GM19455 (cell line): ENCODE results near the gene OR2M3.
"Not testable (repeated sequence)": the region's sequence is repeated elsewhere in the genome, so short reads cannot be mapped to it uniquely, and the experiment has no call there.

Source experiments
- ATAC-seq: cut with Tn5 transposase; IDR thresholded peaks from one replicate; pipeline ENCODE4 v1.9.1; 2021; ENCODE audit not compliant: unreplicated experiment

The OR2M3 gene, protein sequence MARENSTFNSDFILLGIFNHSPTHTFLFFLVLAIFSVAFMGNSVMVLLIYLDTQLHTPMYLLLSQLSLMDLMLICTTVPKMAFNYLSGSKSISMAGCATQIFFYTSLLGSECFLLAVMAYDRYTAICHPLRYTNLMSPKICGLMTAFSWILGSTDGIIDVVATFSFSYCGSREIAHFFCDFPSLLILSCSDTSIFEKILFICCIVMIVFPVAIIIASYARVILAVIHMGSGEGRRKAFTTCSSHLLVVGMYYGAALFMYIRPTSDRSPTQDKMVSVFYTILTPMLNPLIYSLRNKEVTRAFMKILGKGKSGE

DNA sequence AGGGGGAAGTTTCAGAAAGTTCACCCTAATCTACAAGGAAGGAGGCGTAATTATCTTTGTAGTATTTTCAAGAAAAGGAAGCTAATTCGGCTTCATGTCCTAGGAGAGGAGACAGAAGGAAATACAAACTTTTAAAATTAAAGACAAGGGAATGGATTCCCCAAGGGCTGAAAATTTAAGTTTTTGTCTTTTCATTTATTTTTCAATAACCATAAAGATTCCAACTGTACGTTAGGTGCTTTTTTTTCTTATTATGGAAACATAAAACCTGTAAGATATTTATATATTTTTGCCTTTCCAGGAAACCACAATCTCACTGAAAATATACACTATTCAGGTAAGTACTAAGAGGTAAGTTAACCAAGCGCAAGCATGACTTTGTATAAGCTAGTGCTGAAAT lies at the start of gene OR2M3:
Gene OR2M3 (plus strand): TSS at position 301 of the 400 bp plus-strand sequence. CDS start 5,803 bp downstream, outside the sequence.
- ATAC-seq: no peak

DNA sequence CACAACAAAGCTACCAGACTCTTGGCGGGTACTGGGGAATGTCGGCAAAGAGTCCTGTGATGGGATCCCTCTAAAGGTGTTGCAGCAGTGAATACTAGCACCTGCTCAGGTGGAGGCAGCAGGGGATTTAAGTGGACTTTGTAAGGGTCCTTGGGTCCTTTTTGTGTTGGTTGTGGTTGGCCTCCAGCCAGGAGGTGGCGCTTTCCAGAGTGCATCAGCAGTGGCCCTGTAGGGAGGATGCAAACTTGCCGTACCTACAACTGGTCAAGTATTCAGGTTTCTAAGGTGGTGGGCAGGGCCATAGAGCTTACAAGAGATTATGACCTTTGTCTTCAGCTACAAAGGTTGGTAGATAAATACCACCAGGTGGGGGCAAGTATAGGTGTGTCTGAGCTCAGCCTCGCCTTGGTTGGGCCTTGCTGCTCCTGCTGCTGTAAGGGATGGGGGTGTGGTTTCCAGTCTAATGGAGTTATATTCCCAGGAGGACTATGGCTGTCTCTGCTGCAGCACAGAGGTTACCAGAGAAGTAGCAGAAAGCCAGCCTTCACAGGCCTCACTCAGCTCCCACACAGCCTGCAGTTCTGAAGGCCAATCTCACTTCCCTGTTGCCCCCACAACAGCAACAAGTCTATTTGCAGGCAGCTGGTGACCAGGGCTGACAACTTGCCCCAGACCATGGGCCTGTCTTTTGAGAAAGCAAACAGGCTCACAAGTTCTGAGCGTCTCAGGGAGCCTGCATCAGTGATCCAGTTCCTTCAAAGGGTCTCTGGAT lies 44.8 kb upstream of the OR2M3 start:
- ATAC-seq: no peak

DNA sequence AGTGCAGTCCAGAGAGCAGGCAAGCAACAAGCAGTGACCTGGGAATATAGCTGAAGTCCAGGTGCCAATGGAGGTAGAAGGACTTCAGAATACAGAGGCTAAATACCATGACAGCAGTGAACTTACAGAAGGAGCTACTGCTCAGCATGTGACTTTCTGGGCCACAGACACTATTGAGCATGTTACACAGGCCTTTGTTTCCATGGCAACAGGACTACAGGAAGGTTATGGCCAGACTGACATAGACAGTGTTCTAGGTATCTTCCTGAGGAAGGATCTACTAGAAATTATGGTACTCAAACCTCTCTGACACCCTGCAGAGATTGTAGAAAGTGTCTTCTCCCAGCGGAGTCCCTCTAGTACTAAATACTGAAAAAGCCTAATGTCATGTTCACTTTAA lies 41.1 kb upstream of the OR2M3 start:
- no peak for ATAC-seq

DNA sequence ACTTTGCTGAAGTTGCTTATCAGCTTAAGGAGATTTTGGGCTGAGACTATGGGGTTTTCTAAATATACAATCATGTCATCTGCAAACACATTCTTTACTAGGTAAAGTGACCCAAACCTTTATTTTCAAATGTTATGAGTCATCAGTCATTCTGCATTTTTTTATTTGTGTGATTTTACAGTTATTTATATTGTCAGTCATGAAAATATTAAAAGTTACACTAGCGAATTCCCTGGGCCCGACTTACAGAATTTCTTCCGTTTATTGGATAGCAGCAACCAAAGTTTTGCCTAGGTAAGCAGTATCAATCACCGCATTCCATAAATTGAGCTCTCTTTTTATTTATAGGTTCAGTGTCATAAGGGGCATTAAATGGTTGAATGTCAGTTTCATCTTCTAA lies 38.3 kb upstream of the OR2M3 start:
- no peak for ATAC-seq

DNA sequence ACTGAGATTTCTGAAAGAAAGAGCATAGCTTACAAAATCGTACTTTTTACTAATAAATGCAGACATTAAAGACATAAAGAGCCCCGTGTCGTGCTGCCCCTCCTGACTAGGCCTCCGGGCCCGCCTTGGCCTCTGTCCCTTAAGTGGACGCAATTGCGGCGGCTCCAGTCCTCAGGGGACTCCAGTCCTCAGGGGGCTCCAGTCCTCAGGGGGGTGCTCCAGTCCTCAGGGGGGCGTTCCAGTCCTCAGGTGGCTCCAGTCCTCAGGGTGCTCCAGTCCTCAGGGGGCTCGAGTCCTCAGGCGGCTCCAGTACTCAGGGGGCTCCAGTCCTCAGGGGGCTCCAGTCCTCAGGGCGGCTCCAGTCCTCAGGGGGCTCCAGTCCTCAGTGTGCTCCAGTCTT lies 33.0 kb upstream of the OR2M3 start:
- no peak for ATAC-seq

DNA sequence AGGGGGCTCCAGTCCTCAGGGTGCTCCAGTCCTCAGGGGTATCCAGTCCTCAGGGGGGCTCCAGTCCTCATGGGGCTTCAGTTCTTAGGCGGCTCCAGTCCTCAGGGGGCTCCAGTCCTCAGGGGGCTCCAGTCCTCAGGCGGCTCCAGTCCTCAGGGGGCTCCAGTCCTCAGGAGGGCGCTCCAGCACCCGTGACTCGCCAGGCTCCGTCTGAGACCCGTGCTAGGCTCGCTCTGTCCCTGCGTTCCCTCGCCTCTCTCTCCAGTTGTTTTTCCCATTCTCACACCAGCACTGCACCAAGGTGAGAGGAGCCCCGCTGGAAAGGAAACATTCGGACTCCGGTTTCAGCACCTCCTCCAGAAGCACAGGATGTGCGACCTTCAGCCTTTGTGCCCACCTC lies 31.9 kb upstream of the OR2M3 start:
- ATAC-seq: no peak

DNA sequence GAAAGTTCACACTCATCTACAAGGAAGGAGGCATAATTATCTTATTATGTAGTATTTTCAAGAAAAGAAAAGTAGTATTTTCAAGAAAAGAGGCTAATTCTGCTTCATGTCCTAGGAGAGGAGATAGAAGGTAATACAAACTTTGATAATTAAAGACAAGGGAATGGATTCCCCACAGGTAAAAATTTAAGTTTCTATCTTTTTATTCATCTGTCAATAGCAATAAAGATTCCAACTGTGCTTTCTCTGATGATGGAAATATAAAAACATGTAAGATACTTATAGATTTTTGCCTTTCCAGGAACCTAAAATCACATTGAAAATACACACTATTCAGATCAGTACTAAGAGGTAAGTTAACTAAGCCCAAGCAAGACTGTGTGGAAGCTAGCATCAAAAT lies 22.5 kb upstream of the OR2M3 start, which contains the start of gene OR2M2:
Gene OR2M2 (plus strand): TSS at position 301 of the 400 bp plus-strand sequence. CDS start 5,165 bp downstream, outside the sequence.
- no peak for ATAC-seq

DNA sequence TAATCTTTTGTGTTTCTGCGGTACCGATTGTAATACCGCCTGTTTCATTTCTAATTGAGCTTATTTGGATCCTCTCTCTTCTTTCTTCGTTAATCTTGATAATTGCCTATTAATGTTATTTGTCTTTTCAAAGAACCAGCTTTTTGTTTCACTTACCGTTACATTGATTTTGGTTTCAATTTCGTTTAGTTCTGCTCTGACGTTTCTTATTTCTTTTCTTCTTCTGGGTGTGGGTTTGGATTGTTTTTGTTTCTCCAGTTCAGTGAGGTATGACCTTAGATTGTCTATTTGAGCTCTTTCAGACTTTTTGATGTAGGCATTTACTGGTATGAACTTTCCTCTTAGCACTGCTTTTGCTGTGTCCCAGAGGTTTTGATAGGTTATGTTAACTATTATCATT lies 13.1 kb upstream of the OR2M3 start:
- ATAC-seq: no peak

DNA sequence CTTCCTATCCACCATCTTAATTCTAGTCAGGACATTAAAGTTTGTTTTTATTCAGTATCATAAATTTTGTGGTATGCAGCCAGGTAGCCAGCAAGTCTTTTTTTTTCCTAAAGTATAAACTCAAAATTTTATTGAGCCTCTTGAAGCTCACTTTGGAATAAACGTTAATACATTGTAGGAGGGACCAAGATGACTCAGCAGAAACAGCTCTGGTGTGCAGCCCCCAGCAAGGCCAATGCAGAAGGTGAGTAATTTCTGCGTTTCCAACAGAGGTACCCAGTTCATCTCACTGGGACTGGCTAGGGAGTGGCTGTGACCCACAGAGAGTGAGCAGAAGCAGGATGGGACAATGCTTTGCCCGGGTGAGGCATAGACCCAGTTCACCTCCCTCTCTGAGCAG lies 9.7 kb upstream of the OR2M3 start:
- no peak for ATAC-seq

DNA sequence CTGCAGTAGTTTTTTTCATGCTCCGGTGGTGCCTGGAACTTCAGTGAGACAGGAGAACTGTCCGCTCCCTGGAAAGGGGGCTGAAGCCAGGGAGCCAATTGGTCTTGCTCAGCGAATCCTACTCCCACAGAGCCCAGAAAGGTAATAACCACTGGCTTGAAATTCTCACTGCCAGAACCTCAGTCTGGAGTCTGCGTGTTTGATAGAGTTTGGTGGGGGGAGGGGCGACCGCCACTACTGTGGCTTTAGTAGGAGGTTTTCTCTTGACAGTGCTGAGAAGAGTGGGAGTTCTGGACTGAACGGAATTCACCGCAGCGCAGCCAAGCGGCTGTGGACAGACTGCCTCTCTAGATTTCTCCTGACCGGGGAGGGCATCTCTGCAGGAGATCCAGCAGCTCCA lies 8.0 kb upstream of the OR2M3 start:
- no peak for ATAC-seq

DNA sequence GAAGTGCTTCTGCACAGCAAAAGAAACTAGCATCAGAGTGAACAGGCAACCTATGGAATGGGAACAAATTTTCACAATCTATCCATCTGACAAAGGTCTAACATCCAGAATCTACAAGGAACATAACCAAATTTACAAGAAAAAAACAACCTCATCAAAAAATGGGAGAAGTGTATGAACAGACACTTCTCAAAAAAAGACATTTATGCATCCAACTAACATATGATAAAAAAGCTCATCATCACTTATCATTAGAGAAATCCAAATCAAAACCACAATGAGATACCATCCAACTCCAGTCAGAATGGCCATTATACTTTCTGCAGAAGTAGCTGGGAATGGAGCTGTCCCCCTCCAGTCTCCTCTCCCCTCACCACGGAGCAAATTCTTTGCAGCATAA lies 2.9 kb upstream of the OR2M3 start:
- ATAC-seq: no peak

DNA sequence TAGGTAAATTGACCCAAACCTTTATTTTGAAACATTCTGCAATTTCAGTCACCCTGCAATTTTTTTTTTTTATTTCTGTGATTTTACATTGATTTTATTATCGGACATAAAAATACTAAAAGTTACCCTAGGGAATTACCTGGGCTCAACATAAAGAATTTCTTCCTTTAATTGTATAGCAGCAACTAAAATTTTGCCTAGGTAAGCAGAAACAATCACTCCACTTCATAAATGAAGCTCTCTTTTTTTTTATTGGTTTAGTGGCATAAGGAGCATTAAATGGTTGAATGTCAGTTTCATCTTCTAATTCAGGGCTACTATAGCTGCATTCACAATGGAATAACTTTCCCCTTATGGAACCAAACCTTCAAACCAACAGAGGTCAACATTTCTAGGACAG lies 18.8 kb downstream of the OR2M3 start:
- no peak for ATAC-seq

DNA sequence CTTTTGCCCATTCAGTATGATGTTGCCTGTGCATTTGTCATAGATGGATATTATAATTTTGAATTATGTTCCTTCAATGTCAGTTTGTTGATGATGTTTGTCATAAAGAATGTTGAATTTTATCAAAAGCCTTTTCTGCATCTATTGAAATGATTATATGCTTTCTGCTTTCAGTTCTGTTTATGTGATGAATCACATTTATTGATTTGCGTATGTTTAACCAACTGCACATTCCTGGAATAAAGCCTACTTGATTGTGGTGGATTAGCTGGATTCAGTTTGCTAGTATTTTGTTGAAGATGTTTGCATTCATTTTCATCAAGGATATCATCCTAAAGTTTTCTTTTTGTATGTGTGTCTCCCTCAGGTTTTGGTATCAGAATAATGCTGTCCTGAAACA lies 28.5 kb downstream of the OR2M3 start:
- no peak for ATAC-seq

DNA sequence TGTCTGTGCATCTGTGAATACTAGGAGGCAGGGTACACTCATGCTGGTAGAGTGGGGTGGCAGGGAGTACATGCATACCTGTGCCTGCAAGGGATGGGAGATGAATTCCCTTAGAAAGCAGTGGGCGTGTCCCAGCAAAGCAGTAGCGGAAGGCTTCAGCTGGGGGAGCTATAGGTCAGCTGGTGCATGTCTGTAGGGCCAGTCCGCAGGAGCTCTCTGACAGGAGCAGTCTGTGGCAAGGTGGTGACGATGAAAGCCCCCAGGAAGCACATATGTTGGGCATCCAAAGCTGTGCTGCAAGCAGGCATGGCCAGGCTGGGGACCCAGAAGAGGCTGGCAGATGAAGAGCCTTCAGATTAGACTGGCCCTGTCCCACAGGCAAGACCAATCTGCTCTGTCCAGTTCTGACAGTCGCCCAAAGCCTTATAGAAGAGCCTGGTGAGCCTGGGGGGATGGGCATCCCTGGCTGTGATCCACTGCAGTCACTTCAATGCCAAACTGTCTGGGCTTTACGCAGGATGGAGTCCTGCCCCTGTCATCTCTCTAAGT lies 32.4 kb downstream of the OR2M3 start:
- ATAC-seq: no peak

DNA sequence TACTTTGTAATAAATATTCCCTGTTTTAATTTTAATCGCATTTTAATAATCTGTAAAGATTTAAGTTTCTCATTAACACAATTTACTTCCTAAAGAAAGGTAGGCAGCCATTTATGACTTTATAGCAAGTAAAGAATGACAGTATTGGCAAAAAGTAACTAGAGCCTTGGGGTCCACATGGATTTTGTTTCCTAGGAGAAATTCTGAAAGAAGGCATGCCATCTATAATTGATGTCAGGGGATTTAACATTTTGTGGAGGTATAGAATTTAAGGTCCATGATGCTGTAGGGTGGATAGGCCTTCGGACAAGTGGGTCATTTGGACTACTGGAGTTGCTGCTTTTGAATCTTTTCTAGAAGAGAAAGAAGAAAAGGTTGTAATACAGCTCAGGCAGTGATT lies 34.1 kb downstream of the OR2M3 start, which contains the start of gene OR2M4:
Gene OR2M4 (plus strand): TSS at position 301 of the 400 bp plus-strand sequence. CDS start 7,512 bp downstream, outside the sequence.
- no peak for ATAC-seq

DNA sequence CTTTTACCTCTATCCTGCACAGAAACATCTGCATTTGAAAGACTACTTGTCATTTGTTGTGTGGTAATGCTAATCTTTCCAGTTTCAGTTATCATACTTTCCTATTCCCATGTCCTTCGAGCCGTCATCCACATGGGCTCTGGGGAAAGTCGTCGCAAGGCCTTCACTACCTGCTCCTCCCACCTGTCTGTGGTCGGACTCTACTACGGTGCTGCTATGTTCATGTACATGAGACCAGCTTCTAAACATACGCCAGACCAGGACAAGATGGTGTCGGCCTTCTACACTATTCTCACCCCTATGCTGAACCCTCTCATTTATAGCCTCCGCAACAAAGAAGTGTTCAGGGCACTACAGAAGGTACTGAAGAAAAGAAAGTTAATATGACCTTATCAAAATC lies 42.4 kb downstream of the OR2M3 start:
- no peak for ATAC-seq

DNA sequence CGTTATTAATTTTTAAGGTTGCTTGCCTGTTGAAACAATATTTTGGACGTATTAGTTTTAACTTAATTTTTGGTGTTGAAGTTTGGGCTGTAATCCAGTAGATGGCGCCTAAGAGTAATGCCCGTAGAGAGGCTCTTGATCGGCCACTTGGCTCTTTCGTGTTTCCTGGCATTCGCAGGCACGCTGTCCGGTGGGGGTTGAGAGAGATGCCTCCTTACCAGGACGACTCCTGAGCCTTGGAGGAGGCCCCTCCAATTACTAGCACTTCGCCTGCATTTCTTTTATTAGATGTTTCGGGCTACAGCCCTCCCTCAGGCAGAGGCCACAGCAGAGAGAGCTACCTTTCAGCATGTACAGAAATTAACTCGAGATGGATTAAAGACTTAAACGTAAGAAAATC lies 46.1 kb downstream of the OR2M3 start:
- peak; percentile 83 for ATAC-seq

DNA sequence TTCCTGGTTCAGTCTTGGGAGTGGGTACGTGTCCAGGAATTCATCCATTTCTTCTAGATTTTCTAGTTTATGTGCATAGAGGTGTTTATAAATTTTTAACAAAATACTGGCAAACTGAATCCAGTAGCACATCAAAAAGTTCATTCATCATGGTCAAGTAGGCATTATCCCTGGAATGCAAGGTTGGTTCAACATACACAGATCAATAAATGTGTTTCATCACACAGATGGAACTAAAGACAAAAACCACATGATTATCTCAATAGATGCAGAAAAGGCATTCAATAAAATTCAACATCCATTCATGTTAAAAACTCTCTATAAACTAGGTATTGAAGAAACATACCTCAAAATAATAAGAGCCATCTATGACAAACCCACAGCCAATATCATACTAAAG lies 62.2 kb downstream of the OR2M3 start:
- not testable (repeated sequence) for ATAC-seq
